GM13976 (cell line): ENCODE measurements around the gene HEATR5A.

ENCODE experiments used
- DNase-seq: peaks from one replicate; pipeline ENCODE4 v3.0.0; 2012; ENCODE audit warnings: low spot score
- CTCF ChIP-seq: IDR thresholded peaks from 2 replicates; pipeline ENCODE4 v1.5.1; 2012; ENCODE audit warnings: borderline replicate concordance, mild to moderate bottlenecking; ENCODE audit not compliant: insufficient read depth; ENCODE audit errors: extremely low read depth, missing control alignments, control extremely low read depth
- in situ Hi-C: fragments of 300-500 bp; cut with MboI; formaldehyde crosslinking; loops from one replicate; pipeline ENCODE4 v1.12.0; 2022; ENCODE audit warnings: low sequenced_read_pairs, mixed read lengths, inconsistent platforms; ENCODE audit not compliant: unreplicated experiment

HEATR5A gene

GRCh38 chr14:31456841-31457664, 36.7 kb upstream of the HEATR5A start, which contains the start of gene DTD2:
Gene DTD2 (minus strand): TSS chr14:31457506. CDS start chr14:31457393, 113 bp downstream.
- peak; percentile 96 for DNase-seq
- in situ Hi-C loops: no loop called here
- TF ChIP-seq CTCF: peak; percentile 28

- in situ Hi-C loops: no loop called here
- DNase-seq: peak; percentile 51
- TF ChIP-seq CTCF: peak; percentile 55
These were observed 29.7 kb upstream of the HEATR5A start for GRCh38 chr14:31449971-31450610.

- DNase-seq: no peak
- no peak for TF ChIP-seq CTCF
- in situ Hi-C loops: no loop called here
These were observed 28.8 kb upstream of the HEATR5A start for GRCh38 chr14:31449136-31449535.

DNA sequence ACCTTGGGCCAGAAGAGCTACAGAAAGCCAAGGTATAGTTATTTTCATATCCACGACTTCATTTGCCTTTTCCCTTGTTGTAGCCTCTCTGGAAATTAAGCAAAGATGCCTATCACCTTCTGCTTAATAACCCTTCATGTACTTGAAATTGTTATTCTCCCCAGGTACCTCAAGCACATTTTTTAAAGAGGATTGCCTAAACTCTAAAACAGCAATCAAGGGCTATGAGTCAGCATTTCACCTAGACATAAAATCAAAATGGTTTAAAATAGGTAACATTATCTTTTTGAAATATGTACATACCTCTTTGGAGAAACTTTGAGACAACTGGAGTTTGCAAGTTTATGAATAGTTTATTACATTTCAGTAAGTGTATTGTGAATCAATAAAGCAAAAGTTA, 25.4 kb upstream of the HEATR5A start:
- DNase-seq: no peak
- in situ Hi-C loops: no loop called here
- TF ChIP-seq CTCF: no peak

GRCh38 chr14:31442284-31442683, 21.9 kb upstream of the HEATR5A start:
- no peak for TF ChIP-seq CTCF
- no peak for DNase-seq
- in situ Hi-C loops: no loop called here

GRCh38 chr14:31441273-31442111, 21.1 kb upstream of the HEATR5A start:
- no peak for TF ChIP-seq CTCF
- in situ Hi-C loops: no loop called here
- DNase-seq: no peak
